CD4-positive, alpha-beta T cell treated with Interleukin-10 for 1 hour (primary cell): Measurements from ENCODE around the gene RBP2.

Experiments used
- DNase-seq: peaks from one replicate; pipeline ENCODE4 v3.0.0-alpha.2; 2020

Gene RBP2

DNA sequence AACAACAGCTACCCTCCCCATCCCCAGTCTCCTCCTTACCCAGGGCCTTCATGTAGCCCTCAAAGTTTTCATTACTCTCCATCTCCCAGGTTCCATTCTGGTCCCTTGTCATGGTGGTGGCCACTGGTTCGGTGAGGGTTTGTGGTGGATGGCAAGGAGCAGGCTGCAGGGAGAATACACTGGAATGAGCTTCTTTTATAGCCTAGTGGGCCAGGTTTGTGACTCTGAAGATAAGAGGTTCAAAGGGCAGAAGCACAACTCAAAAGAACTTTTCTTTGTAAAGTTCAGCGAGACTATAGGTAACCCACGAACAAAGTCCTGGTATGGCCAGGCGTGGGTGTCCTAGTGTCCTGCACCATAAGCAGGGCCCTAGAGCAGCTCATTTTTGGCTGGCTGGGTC lies at the start of gene RBP2:
Gene RBP2, minus strand, starts transcription at position 169 of the 400 bp plus-strand sequence. Its CDS starts 57 bp downstream, at position 112.
- DNase-seq = no peak

DNA sequence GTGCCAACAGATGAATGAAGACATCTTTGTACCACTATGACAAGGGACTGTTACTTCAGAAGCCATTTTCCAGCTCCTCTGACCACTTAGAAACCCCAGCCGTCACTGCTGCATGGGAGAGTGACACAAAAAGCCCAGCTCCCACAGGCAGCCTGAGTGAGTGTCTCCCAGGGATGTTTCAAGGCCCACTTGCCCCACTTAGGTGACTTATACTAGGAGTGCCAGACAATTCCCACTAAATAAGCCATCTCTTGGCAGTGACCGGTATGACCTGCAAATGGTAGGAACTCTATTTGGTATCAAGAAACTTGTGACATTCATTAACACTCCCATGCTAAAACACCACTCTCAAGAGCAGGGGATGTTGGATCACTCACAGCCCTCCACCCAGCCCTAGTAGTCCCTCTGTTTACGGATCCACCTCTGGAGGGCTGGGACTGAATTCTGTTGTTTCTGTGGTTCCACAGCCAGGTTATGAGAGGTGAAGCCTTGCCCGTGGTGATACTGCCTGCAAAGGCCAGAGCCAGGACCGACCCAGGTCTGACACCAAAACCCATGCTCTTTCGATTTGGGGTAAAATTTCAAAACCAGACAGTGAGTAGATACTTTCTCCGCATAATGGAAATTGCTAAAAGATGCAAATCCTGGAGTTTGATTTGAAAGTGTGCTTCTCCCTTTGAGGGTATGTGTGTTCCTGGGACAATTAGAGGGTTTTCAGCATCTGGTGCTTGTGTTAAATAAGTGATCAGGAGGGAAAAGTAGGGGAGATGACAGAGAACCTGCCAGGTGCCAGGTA lies 48.7 kb upstream of the RBP2 start:
- DNase-seq = no peak

DNA sequence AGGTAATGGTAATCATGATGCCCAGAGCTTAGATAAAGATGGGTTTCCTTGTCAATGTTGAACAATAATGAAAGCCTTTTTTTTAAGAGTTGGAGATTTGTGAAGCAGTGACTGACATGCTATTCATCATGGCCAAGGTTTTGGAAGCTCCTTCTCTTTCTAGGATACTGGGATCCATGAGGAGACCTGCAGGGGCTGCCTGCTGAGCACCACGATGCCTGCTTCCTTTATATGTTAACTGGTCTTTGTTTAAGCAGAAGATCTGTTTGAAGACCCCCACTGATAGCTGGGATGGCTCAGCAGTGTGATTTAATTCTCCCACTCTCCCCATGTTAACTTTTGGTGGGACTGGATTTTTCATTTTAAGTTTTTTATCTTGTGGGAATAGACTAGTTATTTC lies 47.4 kb upstream of the RBP2 start:
- no peak for DNase-seq

DNA sequence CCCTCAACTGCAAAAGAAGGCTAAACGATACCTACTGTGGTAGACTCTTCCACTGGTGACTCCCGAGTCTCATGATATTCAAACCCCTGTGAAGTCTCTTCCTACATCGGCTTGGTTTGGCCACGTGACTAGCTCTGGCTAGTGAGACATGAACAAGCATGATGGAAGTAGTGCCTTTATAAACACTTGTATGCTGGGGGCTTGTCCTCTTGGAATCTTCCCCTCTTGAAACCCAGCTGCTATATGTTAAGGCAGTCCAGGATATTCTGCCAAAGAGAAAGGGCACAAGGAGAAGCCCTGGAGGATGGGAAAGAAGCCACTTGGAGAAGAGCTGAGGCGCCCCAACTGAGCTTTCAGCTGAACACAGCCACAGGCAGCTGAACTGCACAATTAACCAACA lies 46.9 kb upstream of the RBP2 start:
- no peak for DNase-seq

DNA sequence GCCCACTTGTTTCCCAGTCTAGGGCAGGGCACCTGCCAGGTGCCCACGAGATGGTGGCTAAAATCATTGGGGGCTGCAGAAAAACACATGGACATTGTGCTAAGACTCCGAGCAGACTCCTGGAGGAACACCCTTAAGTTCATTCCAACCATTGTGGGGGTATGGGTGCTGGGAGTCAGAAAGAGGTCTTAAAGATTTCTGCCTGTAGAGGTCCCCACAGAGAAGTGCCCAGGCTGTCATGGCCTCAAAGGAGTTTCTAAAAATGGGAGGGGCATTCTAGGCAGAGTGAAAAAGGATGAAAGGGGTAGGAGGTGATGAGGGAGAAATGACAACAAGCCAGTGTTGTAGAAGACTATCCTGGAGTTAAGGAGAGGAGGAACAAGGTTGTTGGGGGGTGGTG lies 46.1 kb upstream of the RBP2 start:
- no peak for DNase-seq

DNA sequence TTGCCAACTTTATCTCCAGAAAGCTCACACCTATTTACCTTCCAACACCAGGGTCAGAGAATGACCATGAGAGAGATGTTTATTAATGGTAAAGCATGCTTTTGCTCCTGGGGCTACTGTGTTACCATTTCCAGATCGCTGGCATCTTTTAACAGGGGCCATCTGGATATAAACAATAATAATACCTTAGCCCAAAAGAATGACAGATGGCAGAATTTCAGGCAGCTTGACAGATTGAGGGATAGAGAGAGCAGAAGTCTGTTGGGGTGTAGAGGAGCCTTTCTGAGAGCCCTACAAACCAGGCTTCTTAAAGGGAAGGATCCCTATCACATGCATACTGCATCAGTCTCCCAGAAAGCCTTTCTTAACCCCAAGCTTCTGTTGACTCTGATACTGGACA lies 45.5 kb upstream of the RBP2 start:
- no peak for DNase-seq

DNA sequence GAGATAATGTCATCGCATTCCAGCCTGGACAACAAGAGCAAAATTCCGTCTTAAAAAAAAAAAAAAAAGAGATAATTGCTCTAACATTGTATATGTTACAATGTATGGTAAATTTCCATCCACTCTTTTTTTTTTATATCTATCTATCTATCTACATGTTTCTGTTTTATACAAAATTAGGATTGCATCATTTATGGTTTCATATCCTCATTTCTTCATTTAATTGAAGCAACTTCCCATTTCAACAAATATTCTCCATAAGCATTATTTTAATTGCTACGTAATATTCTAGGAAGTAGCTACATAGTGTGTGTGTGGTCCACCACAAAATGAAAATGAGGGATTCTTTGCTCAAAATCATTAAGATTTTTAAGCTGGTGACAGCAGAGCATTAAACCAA lies 44.8 kb upstream of the RBP2 start:
- no peak for DNase-seq

DNA sequence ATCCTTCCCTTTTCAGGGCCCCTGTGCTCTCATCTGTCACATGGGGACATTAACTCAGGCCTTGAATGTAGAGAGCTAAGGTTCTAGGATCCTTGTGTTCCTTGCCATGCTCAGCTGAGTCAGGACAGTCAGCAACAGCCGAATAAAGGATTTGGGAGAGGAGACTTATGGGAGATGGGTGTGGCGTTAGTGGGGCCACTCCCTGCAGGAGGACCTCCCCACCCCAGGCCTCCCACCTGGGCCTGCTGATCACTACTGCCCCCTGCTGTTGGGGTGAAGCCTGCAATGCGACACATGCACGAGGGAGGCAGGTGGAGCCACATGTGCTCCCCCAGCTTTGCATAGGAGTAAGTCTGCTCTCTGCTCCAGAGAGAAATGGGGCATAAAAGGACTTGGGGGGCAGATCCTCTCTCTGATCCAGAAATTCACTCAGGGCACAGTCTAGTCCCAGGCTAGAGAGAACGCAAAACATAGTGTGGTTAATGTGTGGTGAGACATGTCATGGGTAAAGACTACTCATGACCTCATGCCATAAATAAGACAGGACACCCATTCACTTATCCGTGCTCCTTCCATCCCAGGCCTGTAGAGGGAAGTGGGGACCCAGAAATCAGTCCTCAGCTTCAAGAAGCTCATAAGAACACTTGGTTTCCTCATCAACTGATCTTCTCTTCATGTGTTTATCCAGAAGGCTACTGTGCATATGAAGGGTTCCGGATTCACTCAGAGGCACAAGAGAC lies 43.9 kb upstream of the RBP2 start:
- DNase-seq = no peak

DNA sequence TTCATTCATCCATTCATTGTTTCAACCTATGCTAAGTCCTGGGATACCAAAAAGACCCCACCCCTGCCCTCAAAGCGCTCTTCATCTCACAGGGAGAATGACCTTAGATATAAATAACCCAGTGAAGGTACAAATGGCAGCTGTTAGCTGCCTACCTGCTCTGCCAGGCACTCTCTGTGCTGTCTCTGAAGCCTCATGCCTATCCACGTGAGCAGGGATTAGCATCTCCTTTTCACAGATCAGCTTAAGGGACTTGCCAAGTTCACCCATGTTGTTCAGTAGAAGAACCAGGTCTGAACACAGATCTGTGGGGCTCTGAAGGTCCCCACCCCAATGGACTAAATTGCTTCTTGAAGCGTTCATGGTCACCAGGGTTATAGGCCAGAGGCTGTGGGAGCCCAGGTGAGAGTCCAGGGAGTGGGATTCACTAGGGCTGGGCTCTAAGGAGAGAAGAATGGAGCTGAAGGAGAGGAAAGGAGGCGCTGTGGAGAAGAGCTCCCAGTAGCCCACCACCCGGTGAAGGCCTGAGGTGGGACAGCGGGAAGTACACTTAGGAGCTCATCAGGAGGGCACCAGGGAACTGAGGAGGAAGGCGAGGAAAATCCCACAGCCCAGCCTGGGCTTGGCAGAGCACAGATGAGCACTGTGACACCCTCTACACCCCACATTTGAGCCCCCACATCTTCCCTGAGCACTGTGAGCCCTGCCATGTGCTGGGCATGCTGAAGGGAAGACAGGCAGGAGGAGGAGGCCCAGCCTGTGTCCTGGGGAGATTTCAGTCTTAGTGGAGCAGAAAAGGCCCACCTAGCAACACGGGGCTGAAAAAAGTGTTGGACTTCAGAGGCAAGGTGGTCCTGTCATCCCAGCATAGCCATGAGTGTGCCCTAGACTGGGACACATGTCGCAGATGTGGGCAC lies 42.9 kb upstream of the RBP2 start:
- DNase-seq = no peak

DNA sequence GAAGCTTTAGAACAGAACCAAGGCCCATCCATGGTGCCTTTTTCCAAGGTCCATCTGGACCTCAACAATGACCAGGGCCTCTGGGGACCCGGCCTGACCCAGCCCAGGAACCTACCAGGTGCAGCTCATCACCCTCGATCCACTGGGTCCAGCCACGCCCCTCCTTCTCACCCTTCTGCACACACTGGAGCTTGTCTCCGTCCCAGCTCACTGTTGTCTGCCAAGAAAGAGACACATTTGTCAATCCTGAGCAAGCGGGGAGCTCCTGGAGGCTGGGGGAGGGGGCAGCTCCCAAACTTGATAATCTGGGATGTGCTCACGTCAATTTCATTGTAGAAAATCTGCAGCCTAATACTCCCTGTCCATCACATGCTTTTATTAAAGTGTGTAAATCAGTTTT lies 42.0 kb upstream of the RBP2 start:
- no peak for DNase-seq

DNA sequence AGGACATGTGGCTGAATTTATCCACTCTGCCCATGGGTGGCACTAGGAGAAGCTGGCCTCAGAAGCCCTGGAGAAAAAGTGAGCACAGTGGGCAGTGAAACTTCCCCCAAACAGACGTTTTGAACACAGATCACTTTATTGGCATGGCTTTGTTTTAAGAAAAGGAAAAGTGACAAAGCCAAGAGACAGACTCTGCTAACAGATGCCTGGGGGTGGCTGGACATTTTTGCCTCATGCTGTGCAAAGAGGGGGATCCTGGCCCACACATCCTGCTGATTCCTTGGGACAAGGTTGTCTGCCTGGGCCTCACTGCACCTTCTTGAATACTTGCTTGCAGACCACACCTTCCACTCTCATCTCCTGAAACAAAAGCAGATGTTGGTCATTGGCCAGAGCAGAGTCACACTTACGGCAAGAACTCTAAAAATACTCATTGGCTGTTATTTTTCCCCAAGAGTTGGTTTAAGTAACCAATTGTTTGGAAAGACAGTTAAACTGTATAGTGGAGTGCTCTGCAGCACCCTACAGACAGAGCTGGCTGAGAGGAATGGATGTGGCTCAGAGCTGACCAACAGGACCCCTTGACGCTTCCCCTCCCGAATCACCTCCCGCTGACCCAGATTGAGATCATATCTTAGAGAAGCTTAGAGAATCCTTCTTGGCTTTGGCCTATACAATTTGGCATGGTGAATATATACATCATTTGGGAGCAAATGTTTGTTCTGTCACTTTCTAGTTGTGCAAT lies 41.2 kb upstream of the RBP2 start:
- no peak for DNase-seq

DNA sequence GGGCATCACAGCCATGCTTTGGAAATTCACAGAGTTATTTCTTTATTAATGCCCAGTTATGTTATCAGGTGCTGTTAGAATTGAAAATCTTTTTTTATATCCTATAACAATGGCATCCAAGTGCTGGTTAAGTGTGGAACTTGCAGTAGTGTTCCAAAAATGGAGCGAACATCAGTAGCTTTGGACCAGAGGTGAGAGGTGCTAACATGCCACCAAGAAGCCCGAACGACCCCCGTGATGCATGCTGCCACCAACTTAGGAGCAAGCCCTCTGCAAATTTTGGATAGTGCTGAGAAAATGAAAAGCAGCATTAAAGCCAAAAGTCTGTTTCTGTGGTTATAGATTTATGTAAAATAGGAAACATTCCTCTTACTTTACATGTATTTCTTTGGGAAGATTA lies 38.4 kb upstream of the RBP2 start:
- no peak for DNase-seq

DNA sequence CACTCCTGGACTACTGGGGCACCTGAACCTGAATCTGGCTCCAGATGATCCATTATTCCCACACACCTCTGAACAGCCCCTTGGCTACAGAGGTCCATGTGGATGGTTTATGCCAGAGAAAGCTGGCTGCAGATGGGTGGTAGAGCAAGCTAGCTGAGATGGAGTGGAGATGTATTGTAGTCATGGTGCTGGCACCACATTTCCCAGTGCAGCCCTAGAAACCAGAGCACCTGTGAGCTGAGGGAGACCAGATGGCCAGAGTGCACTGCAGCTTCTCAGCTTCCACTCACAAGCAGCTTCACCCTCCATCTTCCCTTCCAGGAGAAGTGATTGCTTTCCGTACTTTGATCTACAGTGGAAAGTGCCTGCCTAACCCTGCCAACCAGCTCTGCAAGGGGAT lies 33.3 kb upstream of the RBP2 start:
- no peak for DNase-seq

DNA sequence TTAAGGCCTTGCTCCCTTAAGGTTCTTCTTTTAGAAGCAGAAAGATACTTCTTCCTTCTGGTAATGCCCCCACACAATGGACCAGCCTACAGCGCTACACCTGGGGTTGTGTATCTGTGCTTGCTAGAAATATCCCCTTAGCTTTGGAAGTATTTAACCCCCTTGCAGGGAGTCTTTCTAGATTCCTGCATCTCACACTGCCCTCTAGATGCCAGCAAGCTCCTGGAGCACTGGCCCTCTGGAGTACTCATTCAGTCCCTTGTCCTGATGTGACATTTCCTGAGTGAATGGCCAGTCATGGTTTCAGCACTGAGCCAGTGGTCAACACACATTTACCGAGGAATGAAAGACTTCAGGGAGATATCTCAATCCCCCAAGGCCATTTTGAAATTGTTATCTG lies 30.4 kb upstream of the RBP2 start:
- DNase-seq = no peak

DNA sequence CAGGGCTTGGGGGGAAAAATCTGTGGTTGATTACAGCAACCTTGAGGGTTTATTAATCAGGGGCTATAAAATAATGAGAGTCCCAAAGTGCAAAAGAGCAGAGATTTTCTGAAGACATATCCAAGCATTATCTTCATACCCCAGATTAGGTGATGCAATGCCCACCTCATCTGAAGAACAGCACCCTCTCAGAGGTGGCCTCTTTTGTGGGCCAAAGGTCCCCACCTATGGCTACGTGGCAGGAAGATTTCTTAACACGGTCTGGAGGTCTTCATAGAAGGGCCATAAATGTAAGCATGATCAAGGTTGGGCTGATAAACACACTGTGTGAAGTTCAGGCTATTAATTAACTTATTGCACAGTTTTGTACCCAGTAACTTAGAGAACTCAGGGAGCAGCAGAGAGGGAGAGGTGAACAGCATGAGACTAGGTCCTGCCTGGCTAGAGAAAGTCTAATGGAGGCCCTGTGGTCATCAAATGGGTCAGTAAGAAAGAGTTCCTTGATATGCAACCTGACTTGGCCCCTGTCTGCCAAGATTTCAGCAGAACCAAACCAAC lies 29.6 kb upstream of the RBP2 start:
- DNase-seq = no peak

DNA sequence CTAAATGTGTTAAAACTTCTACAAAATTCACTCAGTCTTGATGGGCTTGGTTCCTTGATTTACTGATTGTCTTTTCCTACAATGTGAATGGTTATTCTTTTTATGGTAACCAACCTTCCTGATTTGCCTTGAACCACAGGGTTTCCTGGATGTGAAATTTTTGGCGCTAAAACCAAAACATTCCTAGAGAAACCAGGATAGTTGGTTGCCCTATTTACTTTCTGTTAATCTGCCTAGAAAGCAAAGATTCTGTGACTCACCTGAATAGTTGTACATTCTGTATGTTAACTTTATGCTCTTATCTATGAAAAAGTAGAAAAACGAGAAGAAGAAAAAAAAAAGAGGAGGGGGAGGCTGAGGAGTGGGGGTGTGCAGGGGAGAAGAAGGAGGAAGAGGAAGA lies 23.2 kb upstream of the RBP2 start:
- no peak for DNase-seq

DNA sequence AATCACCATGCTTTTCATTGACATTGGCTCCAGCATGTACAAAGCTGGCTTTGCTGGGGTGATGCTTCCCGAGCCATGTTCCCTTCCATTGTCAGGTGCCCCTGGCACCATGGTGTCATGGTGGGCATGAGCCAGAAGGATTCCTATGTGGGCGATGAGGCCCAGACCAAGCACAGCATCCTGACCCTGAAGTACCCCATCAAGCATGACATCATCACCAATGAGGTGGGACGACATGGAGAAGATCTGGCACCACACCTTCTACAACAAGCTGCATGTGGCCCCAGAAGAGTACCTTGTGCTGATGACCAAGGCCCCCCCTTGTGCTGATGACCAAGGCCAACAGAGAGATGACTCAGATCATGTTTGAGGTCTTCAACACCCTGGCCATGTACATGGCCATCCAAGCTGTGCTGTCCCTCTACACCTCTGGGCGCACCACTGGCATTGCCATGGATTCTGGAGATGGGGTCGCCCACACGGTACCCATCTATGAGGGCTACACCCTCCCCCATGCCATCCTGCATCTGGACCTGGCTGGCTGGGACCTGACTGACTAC lies 17.6 kb upstream of the RBP2 start:
- DNase-seq = no peak

DNA sequence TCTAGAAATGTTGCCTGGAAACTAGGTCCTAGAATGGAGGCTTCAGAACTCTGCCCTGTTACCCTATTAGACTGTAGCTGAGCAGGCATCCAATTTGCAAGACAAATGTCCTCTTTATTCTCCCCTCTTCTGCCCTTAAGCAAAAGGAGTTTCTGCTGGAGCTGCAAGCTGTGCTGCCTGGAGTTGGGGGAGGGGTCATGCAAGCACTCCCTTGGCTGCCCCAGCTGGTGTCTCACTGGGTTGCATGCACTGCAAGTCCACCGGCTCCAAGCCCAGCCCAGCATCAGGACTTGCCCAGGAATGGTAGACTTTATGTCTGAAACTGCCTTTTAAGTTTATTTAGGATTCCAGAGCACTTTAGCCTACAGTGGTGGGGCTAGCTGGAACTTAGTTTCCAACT lies 15.7 kb upstream of the RBP2 start:
- DNase-seq = no peak

DNA sequence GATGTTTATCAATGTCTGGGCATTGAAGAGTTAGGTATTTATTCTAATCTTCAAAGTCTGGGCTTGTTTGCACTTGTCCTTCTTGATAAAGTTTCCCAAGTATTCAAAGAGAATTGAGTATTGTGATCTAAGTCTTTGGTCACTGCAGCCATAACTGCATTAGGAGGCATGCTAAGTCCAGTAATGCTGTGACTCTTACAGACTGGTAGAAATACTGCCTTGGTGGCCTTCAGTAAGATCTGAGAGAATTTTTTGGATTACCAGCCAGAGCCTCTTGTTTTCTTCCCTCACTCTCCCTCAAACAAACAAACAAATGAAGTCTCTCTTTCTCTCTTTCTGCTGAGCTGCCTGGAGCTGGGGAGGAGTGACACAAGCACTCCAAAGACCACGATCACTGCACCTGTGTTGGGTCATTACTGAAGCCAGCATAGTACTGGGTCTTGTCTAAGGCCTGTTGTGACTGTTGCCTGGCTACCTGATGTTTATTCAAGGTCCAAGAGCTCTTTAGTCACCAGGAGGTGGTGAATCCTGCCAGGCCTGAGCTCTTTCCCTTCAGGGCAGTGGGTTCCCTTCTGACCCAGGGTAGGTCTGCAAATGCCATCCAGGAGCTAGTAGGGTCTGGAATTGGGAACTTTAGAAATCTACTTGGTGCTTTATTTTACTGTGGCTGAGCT lies 14.8 kb upstream of the RBP2 start:
- no peak for DNase-seq

DNA sequence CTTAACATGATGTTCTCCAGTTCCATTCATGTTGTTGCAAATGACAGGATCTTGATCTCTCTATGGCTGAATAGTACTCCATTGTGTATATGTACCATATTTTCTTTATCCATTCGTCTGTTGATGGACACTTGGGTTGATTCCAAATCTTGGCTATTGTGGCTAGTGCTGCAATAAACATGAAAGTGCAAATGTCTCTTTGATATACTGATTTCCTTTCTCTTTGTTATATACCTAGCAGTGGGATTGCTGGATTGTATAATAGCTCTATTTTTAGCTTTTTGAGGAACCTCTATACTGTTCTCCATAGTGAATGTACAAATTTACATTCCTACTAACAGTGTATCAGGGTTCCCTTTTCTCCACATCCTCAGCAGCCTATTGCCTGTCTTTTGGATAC lies 5.9 kb upstream of the RBP2 start:
- no peak for DNase-seq

DNA sequence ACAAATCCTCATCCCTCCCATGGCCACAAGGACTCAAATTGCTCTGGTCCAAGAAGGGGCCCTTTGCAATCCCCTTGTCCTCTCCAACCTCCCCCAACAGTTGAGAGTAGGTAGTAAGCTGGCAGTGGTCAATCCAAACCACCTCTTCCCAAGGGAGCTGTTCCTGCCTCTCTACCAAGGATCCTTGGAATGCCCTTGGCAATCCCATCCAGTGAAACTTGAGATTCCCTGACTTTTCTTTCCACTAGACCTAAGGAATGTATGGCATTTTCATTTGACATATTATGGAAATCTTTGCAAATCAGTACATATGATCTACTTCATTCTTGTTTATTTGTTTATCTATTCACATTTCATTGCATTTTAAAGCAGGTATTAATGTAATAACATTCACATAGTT lies 4.8 kb upstream of the RBP2 start:
- DNase-seq = no peak

DNA sequence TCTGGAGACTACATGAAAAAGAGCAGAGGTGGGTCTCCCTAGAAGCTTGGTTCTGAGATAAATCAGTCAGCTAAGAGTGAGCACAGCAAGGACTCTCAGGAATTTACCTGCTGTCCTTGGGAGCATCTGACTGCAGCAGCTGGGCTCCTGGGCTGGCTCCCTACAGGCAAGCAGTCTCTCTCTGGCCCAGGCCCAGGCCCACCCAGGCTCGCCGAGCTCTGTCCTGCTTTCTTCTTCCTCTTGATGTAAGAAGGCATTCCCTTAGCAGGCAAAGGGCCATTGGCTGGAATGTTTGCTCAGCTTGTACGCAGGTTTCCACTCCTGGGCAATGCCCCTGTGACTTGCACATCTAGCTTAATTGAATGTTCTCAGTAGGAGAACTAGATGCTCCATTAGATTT lies 4.3 kb upstream of the RBP2 start:
- no peak for DNase-seq
